Heart left ventricle (tissue), 13 donors: ENCODE data around the gene SSPN.

Source experiments
- POLR2A ChIP-seq, 2 donors: fragments of 450-650 bp; IDR thresholded peaks; one replicate each; pipeline ENCODE4 v1.6.1; 2017; ENCODE audit warnings: antibody characterized with exemption in 2 of 2, mild to moderate bottlenecking in 2 of 2, moderate library complexity in 2 of 2
- TF ChIP-seq, protein P1 (sequence below), 12 donors: fragments of 200-600 bp; sonication (generic) in 4 of 12; IDR thresholded peaks; one replicate each; pipeline versions ENCODE4 v1.5.0 to v1.8.0; 2018 to 2022; ENCODE audit warnings: antibody characterized with exemption in 12 of 12, mild to moderate bottlenecking in 5 of 12
- donor health status: ischemic (EF 13 %, LVEDD 7.1; RV severe dilation, severe dysfunction).
- donor health status: DM: no; HTN: yes; CAD: no.
- donor health status: DM: no; HTN: no; CAD: no.
- donor health status: ischemic (EF 25% LVEDD 6.9; RV normal size, moderate dysfunction).
- donor health status: ischemic (EF 25% LVEDD 5.7; RV mildly dilated, moderate dysfunction).
- donor health status: ischemic (EF 35%, LVEDD 5.7; RV mildly dilated, moderate dysfunction).
- donor health status: nonischemic (EF 11% LVEDD 7.7; RV severe dilation, severe dysfunction).
- donor health status: DM: yes; HTN: yes; CAD: no.
- donor health status: PGD.
- donor health status: ischemic (EF 29% LVEDD 5.4; RV normal size, mild dysfunction).
- donor health status: nonischemic (EF 23%, LVEDD 6.1; RV moderate dilation, normal function).

DNA sequence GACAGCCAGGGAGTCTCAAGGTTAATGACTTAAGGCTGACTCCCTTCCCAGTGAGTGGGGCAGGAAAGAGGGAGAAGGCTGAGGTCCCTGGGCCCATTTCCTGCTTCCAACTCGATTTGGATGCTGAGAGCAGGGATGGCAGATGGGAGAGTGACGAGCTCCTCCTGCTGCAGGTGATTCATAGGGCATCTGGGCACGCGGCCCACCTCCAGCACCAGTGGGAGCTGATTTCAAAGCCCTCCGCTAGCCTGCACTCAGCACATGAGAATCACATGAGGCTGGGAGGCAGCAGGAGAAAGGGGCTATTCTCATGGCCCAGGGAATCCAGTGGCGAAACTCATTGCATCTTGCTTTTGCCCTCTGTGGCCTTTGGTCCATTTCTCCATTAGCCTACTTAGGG is 90.8 kb downstream of the SSPN start:
- TF ChIP-seq, protein P1, sequence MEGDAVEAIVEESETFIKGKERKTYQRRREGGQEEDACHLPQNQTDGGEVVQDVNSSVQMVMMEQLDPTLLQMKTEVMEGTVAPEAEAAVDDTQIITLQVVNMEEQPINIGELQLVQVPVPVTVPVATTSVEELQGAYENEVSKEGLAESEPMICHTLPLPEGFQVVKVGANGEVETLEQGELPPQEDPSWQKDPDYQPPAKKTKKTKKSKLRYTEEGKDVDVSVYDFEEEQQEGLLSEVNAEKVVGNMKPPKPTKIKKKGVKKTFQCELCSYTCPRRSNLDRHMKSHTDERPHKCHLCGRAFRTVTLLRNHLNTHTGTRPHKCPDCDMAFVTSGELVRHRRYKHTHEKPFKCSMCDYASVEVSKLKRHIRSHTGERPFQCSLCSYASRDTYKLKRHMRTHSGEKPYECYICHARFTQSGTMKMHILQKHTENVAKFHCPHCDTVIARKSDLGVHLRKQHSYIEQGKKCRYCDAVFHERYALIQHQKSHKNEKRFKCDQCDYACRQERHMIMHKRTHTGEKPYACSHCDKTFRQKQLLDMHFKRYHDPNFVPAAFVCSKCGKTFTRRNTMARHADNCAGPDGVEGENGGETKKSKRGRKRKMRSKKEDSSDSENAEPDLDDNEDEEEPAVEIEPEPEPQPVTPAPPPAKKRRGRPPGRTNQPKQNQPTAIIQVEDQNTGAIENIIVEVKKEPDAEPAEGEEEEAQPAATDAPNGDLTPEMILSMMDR (IDR thresholded peaks at IDR 0.05): no peak
- TF ChIP-seq POLR2A (IDR thresholded peaks at IDR 0.05): no peak
